ENCODE data around the gene SLC7A6.

SLC7A6 gene

DNA sequence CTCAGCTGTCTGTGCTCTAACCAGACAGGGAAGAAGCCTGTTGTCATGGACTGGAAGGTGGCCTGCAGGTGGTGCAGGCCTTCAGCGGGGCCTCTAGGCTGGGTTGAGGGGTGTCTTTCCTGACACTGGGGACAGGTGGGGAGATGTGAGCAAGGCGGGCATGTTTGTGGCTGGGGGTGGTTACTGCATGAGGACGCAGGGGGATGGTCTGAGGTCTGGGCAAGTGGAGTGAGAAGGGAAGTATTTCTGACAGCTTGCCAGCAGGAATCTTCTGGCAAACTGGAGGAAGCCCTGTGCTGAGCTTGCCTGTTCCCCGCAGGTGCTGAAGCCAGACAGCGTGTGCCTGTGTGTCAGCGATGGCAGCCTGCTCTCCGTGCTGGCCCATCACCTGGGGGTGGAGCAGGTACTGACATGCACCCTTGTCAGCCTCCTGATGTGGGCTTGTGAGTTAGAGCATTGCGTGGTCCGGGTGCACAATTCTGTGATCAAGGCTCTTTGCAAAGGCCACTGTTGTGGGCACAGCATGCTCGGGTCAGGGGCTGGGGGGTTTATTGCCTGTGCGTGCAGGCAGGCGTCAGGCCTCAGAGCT lies 82.7 kb downstream of the SLC7A6 start:
- DNase-seq (ENCODE audit: low read depth) = no peak

DNA sequence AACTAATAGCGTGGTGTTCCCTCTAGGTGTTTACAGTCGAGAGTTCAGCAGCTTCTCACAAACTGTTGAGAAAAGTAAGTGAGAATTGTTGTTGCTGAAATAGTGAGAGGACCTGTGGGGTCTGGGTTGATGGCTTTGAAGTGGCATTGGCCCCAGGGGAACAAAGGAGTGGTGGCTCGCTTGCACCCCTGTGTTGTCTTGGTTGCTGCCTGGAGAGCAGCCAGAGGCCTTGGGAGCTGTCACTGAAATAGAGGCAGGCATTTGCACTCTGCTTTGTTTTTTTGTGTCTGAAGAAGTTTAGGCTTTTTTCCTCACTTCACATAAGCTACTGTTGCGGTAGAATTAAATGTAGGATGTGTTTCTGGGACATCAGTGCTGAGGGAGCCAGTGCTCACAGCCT lies 83.3 kb downstream of the SLC7A6 start:
- DNase-seq (ENCODE audit: low read depth) = no peak

DNA sequence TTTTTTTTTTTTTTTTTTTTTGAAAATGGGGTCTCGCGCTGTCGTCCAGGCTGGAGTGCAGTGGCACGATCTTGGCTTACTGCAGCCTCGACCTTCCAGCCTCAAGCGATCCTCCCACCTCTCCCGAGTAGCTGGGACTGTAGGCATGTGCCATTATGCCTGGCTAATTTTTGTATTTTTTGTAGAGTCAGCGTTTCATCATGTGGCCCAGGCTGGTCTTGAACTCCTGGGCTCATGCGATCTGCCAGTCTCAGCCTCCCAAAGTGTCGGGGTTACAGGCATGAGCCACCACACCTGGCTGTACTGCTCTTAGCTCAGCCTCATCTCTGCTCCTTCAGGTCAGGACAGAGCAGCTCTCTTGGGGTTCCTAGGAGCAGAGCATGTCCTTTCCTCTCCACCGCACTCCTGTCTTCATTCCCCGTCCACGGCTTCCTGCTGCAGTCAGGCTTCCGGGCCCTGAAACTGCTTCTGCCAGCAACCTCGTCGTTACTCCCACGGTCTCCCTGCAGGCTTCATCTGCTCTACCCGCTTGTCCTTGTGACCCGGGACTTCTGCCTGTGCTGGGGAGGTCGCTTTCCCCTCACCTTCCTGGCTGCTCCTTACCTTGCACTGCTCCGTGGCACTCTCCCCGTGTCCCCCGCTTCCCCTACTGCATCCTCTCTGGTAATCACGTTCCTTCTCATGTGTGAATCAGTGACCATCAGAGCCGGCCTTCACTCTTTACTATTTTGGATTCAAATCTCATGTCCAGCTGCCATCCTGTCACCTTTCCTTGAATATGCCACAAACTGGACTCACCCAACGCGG lies 84.5 kb downstream of the SLC7A6 start:
- no peak for DNase-seq (ENCODE audit: low read depth)

DNA sequence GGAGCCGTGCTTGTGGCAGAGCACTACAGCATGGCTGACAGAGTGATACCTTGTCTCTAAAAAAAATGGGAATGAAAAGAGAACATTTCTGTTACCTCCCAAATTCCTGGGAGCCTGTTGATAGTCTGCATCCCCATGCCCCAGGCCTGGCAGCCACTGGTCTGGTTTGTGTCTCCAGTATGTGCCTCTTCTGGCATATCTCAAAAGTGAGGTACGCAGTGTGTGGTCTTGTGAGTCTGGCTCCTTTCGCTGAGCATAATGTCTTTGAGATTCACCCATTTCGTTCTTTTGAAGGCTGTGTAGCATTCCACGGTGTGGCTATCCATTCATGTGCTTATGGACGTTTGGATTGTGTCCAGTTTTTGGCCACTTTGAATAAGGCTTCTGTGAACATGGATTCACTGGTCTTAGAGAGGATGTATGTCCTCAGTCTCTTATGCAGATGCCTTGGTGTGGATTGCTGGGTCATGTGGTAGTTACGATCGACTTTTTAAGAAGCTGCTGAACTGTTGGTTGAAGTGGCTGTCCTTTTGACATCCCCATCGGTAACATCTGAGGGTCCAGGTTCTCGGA lies 85.6 kb downstream of the SLC7A6 start:
- no peak for DNase-seq (ENCODE audit: low read depth)

DNA sequence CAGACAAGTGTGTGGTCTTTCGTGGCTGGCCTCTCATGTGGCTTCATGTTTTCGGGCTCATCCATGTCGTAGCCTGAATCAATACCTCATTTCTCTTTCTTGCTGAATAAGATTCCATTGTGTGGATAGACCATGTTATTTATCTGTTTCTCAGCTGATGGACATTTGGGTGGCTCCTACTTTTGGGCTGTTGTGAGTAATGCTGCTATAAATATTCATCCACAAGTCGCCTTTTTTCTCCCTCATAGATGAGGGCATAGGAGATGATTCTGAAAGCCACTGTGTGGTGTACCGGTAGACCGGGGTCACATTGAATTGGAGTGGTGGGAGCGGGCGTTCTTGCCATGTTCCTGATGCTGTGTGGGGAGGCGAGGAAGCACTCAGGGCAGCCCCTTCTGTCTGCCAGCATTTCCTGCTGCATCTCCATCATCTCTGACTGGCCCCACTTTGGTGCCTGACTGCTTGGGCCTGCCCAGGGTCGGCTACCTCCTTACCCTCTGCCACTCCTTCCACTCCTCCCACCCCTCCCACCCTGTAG lies 86.6 kb downstream of the SLC7A6 start:
- DNase-seq (ENCODE audit: low read depth) = no peak
